Measurements from ENCODE around the gene USP50. TPM values are rescaled to one million over a fixed set of nuclear protein-coding genes. Genes with fewer than 3 reads are reported as not detected.

Gene USP50
- total RNA-seq, 1 experiment from 2014 or later: 0.57 TPM

DNA sequence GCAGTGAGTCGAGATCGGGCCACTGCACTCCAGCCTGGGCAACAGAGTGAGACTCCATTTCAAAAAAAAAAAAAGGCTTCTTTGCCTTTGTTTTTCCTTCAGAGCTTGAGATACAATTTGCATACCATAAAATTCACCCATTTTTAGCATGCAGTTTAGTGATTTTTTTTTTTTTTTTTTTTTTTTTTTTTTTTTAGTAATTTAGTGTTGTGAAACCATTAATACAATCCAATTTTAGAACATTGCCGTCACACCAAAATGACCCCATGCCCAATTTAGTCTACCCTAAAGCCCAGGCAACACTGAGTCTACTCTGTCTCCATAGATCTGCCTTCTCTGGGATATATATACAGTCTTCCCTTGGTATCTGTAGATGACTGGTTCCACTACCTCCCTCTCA lies 61.1 kb downstream of the USP50 start:
- TF ChIP-seq, protein P1, sequence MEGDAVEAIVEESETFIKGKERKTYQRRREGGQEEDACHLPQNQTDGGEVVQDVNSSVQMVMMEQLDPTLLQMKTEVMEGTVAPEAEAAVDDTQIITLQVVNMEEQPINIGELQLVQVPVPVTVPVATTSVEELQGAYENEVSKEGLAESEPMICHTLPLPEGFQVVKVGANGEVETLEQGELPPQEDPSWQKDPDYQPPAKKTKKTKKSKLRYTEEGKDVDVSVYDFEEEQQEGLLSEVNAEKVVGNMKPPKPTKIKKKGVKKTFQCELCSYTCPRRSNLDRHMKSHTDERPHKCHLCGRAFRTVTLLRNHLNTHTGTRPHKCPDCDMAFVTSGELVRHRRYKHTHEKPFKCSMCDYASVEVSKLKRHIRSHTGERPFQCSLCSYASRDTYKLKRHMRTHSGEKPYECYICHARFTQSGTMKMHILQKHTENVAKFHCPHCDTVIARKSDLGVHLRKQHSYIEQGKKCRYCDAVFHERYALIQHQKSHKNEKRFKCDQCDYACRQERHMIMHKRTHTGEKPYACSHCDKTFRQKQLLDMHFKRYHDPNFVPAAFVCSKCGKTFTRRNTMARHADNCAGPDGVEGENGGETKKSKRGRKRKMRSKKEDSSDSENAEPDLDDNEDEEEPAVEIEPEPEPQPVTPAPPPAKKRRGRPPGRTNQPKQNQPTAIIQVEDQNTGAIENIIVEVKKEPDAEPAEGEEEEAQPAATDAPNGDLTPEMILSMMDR (IDR thresholded peaks at IDR 0.05; ENCODE audit: insufficient read depth in 1 of 2, low read depth in 1 of 2, low read length in 1 of 2, severe bottlenecking in 1 of 2, unreplicated experiment in 1 of 2): no peak
- H3K27me3 ChIP-seq (replicated peaks; ENCODE audit: control insufficient read depth, insufficient read depth, low read length): no peaks in the 10 kb centered on the region
- Mint-ChIP-seq H3K27me3 (ENCODE audit: insufficient read depth, unreplicated experiment) (no peaks in the 10 kb centered on the region), H3K9me3 (ENCODE audit: unreplicated experiment) (no peaks in the 10 kb centered on the region), H3K36me3 (ENCODE audit: insufficient read depth, unreplicated experiment) (peaks cover 57% of the 10 kb centered on the region), H3K27ac (ENCODE audit: unreplicated experiment) (no peak overlapping the region), H3K4me3 (ENCODE audit: unreplicated experiment) (no peak overlapping the region), H3K4me1 (ENCODE audit: low read depth, unreplicated experiment) (no peaks in the 10 kb centered on the region)
- H3K36me3 ChIP-seq (ENCODE audit: control insufficient read depth, insufficient read depth, low read length): no peaks in the 10 kb centered on the region; the same call in 1 of the 2 replicates
- intact Hi-C loops (cut with micrococcal nuclease; ENCODE audit: unreplicated experiment): no loop called here
- no TSS peak for BruUV-seq (replicated peaks)
- DNase-seq: no peak
- ChIA-PET POLR2A (interaction anchor here (0.6 kb wide), 1 partner anchor 12 kb away, joined by 5 read pairs; no protein-coding TSS in a partner anchor), CTCF (no interaction called here)
- H3K4me1 ChIP-seq: no peaks in the 10 kb centered on the region; the same call in 1 of the 2 replicates
- H3K9me3 ChIP-seq: no peaks in the 10 kb centered on the region
- no peak overlapping the region for H3K4me3 ChIP-seq (ENCODE audit: low read depth, low read length)

DNA sequence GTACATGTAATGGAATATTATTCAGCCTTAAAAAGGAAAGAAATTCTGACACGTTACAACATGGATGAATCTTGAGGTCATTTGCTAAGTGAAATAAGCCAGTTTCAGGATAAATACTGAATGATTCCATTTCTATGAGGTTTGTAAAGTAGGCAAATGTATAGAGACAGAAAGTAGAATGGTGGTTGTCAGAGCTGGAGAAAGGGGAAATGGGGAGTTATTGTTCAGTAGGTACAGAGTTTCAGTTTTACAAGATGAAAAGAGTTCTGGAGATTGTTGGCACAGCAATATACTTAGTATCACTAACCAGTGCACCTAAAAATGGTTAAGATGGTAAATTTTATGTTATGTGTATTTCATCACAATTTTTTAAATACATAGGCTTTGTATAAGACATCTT lies 61.7 kb downstream of the USP50 start:
- Mint-ChIP-seq H3K4me1 (ENCODE audit: low read depth, unreplicated experiment) (no peaks in the 10 kb centered on the region), H3K9me3 (ENCODE audit: unreplicated experiment) (no peaks in the 10 kb centered on the region), H3K36me3 (ENCODE audit: insufficient read depth, unreplicated experiment) (peaks cover 51% of the 10 kb centered on the region), H3K4me3 (ENCODE audit: unreplicated experiment) (no peak overlapping the region), H3K27ac (ENCODE audit: unreplicated experiment) (no peak overlapping the region), H3K27me3 (ENCODE audit: insufficient read depth, unreplicated experiment) (no peaks in the 10 kb centered on the region)
- DNase-seq: no peak
- H3K36me3 ChIP-seq (ENCODE audit: control insufficient read depth, insufficient read depth, low read length): no peaks in the 10 kb centered on the region; the same call in 1 of the 2 replicates
- TF ChIP-seq, protein P1 (IDR thresholded peaks at IDR 0.05; ENCODE audit: insufficient read depth in 1 of 2, low read depth in 1 of 2, low read length in 1 of 2, severe bottlenecking in 1 of 2, unreplicated experiment in 1 of 2): no peak
- no peaks in the 10 kb centered on the region for H3K27me3 ChIP-seq (replicated peaks; ENCODE audit: control insufficient read depth, insufficient read depth, low read length)
- intact Hi-C loops (cut with micrococcal nuclease; ENCODE audit: unreplicated experiment): no loop called here
- CTCF ChIA-PET: no interaction called here
- POLR2A ChIA-PET: no interaction called here
- H3K9me3 ChIP-seq: no peaks in the 10 kb centered on the region
- no peak overlapping the region for H3K4me3 ChIP-seq (ENCODE audit: low read depth, low read length)
- no peaks in the 10 kb centered on the region; the same call in 1 of the 2 replicates for H3K4me1 ChIP-seq
- no TSS peak for BruUV-seq (replicated peaks)

DNA sequence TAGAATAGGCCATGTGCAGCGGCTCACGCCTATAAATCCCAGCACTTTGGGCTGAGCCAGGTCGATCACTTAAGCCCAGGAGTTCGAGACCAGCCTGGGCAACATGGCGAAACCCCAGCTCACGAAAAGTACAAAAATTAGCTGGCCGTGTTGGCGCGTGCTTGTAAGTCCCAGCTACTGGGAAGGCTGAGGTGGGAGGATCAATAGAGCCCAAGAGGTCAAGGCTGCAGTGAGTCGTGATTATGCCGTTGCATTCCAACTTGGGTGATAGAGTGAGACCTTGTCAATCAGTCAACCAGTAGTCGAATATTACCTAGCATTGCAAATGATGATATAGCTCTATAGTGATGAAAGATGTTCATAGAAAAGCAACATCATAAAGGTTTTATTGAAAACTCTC lies 70.3 kb downstream of the USP50 start:
- ChIA-PET POLR2A (no interaction called here), CTCF (no interaction called here)
- DNase-seq: no peak
- no peaks in the 10 kb centered on the region for H3K4me1 ChIP-seq
- H3K27me3 ChIP-seq (replicated peaks; ENCODE audit: control insufficient read depth, insufficient read depth, low read length): no peaks in the 10 kb centered on the region
- BruUV-seq (replicated peaks): no TSS peak
- intact Hi-C loops (cut with micrococcal nuclease; ENCODE audit: unreplicated experiment): no loop called here
- H3K4me3 ChIP-seq (ENCODE audit: low read depth, low read length): no peak overlapping the region
- TF ChIP-seq, protein P1 (IDR thresholded peaks at IDR 0.05; ENCODE audit: insufficient read depth in 1 of 2, low read depth in 1 of 2, low read length in 1 of 2, severe bottlenecking in 1 of 2, unreplicated experiment in 1 of 2): no peak
- no peak overlapping the region for H3K4me3 Mint-ChIP-seq (ENCODE audit: unreplicated experiment)
- H3K27me3 Mint-ChIP-seq (ENCODE audit: insufficient read depth, unreplicated experiment): no peaks in the 10 kb centered on the region
- no peak overlapping the region for H3K27ac Mint-ChIP-seq (ENCODE audit: unreplicated experiment)
- no peaks in the 10 kb centered on the region for H3K9me3 ChIP-seq
- no peaks in the 10 kb centered on the region for H3K36me3 ChIP-seq (ENCODE audit: control insufficient read depth, insufficient read depth, low read length)
- H3K4me1 Mint-ChIP-seq (ENCODE audit: low read depth, unreplicated experiment): no peaks in the 10 kb centered on the region
- peaks cover 51% of the 10 kb centered on the region for H3K36me3 Mint-ChIP-seq (ENCODE audit: insufficient read depth, unreplicated experiment)
- H3K9me3 Mint-ChIP-seq (ENCODE audit: unreplicated experiment): no peaks in the 10 kb centered on the region

Data from Caco-2 (cell line).